SK-N-SH treated with all-trans-retinoic acid at 6 μM for 48 hours (cell line): ENCODE data around the gene IMMT.

Experiments
- ARNTL ChIP-seq: fragments of 450-650 bp; formaldehyde crosslinking; IDR thresholded peaks from 2 replicates; pipeline ENCODE4 v1.5.0; 2020; ENCODE audit warnings: low read depth, mild to moderate bottlenecking, moderate library complexity, borderline replicate concordance
- CREB5 ChIP-seq: fragments of 250-450 bp; sonication (Bioruptor Pico); IDR thresholded peaks from 2 replicates; pipeline ENCODE4 v1.5.1; 2020; ENCODE audit warnings: low read depth, mild to moderate bottlenecking, moderate library complexity
- CSDC2 ChIP-seq: fragments of 250-450 bp; sonication (Bioruptor Pico); IDR thresholded peaks from 2 replicates; pipeline ENCODE4 v1.5.0; 2020; ENCODE audit warnings: mild to moderate bottlenecking, moderate library complexity
- PATZ1 ChIP-seq: fragments of 250-450 bp; sonication (Bioruptor Pico); IDR thresholded peaks from 2 replicates; pipeline ENCODE4 v1.8.0; 2020; ENCODE audit warnings: mild to moderate bottlenecking, moderate library complexity, borderline replicate concordance
- RARB ChIP-seq: fragments of 250-450 bp; sonication (Bioruptor Pico); IDR thresholded peaks from 2 replicates; pipeline ENCODE4 v1.8.0; 2021; ENCODE audit warnings: mild to moderate bottlenecking, moderate library complexity
- TCF4 ChIP-seq: fragments of 250-450 bp; sonication (Bioruptor Pico); IDR thresholded peaks from 2 replicates; pipeline ENCODE4 v1.8.0; 2021; ENCODE audit warnings: mild to moderate bottlenecking, moderate library complexity, borderline replicate concordance
- ZC3H10 ChIP-seq: fragments of 250-450 bp; sonication (Bioruptor Pico); IDR thresholded peaks from 2 replicates; pipeline ENCODE4 v1.5.1; 2021; ENCODE audit warnings: mild to moderate bottlenecking, moderate library complexity
- ZFP3 ChIP-seq: fragments of 250-450 bp; sonication (Bioruptor Pico); IDR thresholded peaks from 2 replicates; pipeline ENCODE4 v1.5.0; 2020; ENCODE audit warnings: mild to moderate bottlenecking, moderate library complexity
- TF ChIP-seq, protein P1 (sequence below): fragments of 250-450 bp; sonication (Bioruptor Pico); IDR thresholded peaks from 2 replicates; pipeline ENCODE4 v1.5.1; 2021; ENCODE audit warnings: mild to moderate bottlenecking, moderate library complexity
- TF ChIP-seq, protein P2 (sequence below): fragments of 250-450 bp; sonication (Bioruptor Pico); IDR thresholded peaks from 2 replicates; pipeline ENCODE4 v1.8.0; 2021; ENCODE audit warnings: low read depth, mild to moderate bottlenecking, moderate library complexity, borderline replicate concordance

DNA sequence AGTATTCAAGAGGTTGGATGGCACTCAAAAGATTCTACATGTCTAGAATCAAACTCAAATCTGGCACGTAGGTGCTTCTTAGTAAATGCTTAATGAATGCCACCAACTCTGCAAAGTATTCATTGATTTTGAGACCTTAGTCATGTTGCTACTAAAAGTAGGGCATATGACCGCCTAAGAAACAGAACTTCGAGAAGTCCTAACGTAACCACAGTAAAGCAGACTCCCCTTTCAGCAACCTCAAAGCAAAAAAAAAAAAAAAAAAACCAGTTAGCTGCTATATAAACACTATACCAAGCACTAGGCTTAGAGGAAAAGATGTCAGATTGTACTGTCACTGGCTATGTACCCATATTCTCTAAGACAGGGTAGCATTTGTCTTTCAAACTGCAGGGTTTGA lies 55.3 kb downstream of the IMMT start:
- TF ChIP-seq CSDC2 (CRISPR knock-in tag) (no peak), ZFP3 (CRISPR knock-in tag) (no peak), CREB5 (CRISPR knock-in tag) (no peak), ZC3H10 (CRISPR knock-in tag) (no peak), RARB (CRISPR knock-in tag) (no peak), ARNTL (CRISPR knock-in tag) (no peak), TCF4 (no peak), PATZ1 (no peak)
- TF ChIP-seq, protein P1, sequence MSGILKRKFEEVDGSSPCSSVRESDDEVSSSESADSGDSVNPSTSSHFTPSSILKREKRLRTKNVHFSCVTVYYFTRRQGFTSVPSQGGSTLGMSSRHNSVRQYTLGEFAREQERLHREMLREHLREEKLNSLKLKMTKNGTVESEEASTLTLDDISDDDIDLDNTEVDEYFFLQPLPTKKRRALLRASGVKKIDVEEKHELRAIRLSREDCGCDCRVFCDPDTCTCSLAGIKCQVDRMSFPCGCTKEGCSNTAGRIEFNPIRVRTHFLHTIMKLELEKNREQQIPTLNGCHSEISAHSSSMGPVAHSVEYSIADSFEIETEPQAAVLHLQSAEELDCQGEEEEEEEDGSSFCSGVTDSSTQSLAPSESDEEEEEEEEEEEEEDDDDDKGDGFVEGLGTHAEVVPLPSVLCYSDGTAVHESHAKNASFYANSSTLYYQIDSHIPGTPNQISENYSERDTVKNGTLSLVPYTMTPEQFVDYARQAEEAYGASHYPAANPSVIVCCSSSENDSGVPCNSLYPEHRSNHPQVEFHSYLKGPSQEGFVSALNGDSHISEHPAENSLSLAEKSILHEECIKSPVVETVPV (CRISPR knock-in tag): no peak
- TF ChIP-seq, protein P2, sequence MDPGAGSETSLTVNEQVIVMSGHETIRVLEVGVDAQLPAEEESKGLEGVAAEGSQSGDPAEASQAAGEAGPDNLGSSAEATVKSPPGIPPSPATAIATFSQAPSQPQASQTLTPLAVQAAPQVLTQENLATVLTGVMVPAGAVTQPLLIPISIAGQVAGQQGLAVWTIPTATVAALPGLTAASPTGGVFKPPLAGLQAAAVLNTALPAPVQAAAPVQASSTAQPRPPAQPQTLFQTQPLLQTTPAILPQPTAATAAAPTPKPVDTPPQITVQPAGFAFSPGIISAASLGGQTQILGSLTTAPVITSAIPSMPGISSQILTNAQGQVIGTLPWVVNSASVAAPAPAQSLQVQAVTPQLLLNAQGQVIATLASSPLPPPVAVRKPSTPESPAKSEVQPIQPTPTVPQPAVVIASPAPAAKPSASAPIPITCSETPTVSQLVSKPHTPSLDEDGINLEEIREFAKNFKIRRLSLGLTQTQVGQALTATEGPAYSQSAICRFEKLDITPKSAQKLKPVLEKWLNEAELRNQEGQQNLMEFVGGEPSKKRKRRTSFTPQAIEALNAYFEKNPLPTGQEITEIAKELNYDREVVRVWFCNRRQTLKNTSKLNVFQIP (CRISPR knock-in tag): no peak
